ENCODE measurements around the gene IL17RE.

Gene IL17RE

GRCh38 chr3:9955611-9956352 lies 53.1 kb downstream of the IL17RE start:
- Mint-ChIP-seq H3K4me1 (peaks cover 38% of the 10 kb centered on the region), H3K4me3 (no peak overlapping the region), H3K27ac (peak overlapping the region; percentile 87), H3K9me3 (no peaks in the 10 kb centered on the region), H3K27me3 (ENCODE audit: low read depth, poor library complexity) (peaks cover 16% of the 10 kb centered on the region), H3K36me3 (ENCODE audit: low read depth) (no peaks in the 10 kb centered on the region)
- no peak for TF ChIP-seq CTCF (IDR thresholded peaks at IDR 0.05)
- no peak for DNase-seq

GRCh38 chr3:9957214-9957613 lies 54.6 kb downstream of the IL17RE start:
- no peak for DNase-seq
- H3K27me3 Mint-ChIP-seq (ENCODE audit: low read depth, poor library complexity) = peaks cover 16% of the 10 kb centered on the region
- no peak for TF ChIP-seq CTCF (IDR thresholded peaks at IDR 0.05)
- no peaks in the 10 kb centered on the region for H3K9me3 Mint-ChIP-seq
- H3K27ac Mint-ChIP-seq = no peak overlapping the region
- H3K36me3 Mint-ChIP-seq (ENCODE audit: low read depth) = no peaks in the 10 kb centered on the region
- peaks cover 28% of the 10 kb centered on the region for H3K4me1 Mint-ChIP-seq
- H3K4me3 Mint-ChIP-seq = no peak overlapping the region

GRCh38 chr3:9965200-9965875 lies 62.7 kb downstream of the IL17RE start:
- no peak overlapping the region for H3K27ac Mint-ChIP-seq
- no peaks in the 10 kb centered on the region for H3K9me3 Mint-ChIP-seq
- TF ChIP-seq CTCF (IDR thresholded peaks at IDR 0.05) = no peak
- peaks cover 3% of the 10 kb centered on the region for H3K27me3 Mint-ChIP-seq (ENCODE audit: low read depth, poor library complexity)
- H3K4me3 Mint-ChIP-seq = no peak overlapping the region
- DNase-seq = no peak
- H3K4me1 Mint-ChIP-seq = no peaks in the 10 kb centered on the region
- H3K36me3 Mint-ChIP-seq (ENCODE audit: low read depth) = peaks cover 41% of the 10 kb centered on the region

Data from nephron progenitor cell (in vitro differentiated cells).